ENCODE measurements around the gene FRK.

The FRK gene

DNA sequence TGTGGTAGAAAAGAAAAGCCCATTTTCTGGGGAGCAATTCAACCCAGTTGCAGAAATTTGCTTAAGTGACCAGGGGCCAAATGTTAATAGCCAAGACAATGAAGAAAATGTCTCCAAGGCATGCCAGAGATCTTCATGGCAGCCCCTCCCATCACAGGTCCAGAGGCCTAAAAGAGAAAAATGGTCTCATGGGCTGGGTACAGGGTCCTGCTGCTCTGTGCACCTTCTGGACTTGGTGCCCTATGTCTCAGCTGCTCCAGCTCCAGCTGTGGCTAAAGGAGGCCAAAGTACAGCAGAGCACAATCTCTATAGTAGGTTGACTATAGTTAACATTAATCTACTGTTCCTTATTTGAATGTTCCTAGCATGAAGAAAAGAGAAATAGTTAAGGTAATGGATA, 44.7 kb downstream of the FRK start:
- DNase-seq (ENCODE audit: insufficient read length) (no peak), FAIRE-seq (no peak)
- TF ChIP-seq TAF1 (IDR thresholded peaks at IDR 0.05; ENCODE audit: borderline replicate concordance, low read depth, low read length) (no peak), POLR2A (IDR thresholded peaks at IDR 0.05; ENCODE audit: low read depth, low read length) (no peak), POLR2AphosphoS5 (IDR thresholded peaks at IDR 0.05; ENCODE audit: low read depth, low read length) (no peak)

- FAIRE-seq = peak; percentile 9
- no peak for TF ChIP-seq POLR2A (IDR thresholded peaks at IDR 0.05; ENCODE audit: low read depth, low read length)
- no peak for TF ChIP-seq POLR2AphosphoS5 (IDR thresholded peaks at IDR 0.05; ENCODE audit: low read depth, low read length)
- no peak for TF ChIP-seq TAF1 (IDR thresholded peaks at IDR 0.05; ENCODE audit: borderline replicate concordance, low read depth, low read length)
- DNase-seq (ENCODE audit: insufficient read length) = no peak
Observed at GRCh38 chr6:116015561-116015960, 45.1 kb downstream of the FRK start.

GRCh38 chr6:116012951-116013350, 47.7 kb downstream of the FRK start:
- DNase-seq (ENCODE audit: insufficient read length) (no peak), FAIRE-seq (no peak)
- no peak for TF ChIP-seq POLR2A (IDR thresholded peaks at IDR 0.05; ENCODE audit: low read depth, low read length)
- no peak for TF ChIP-seq POLR2AphosphoS5 (IDR thresholded peaks at IDR 0.05; ENCODE audit: low read depth, low read length)
- TF ChIP-seq TAF1 (IDR thresholded peaks at IDR 0.05; ENCODE audit: borderline replicate concordance, low read depth, low read length) = no peak

DNA sequence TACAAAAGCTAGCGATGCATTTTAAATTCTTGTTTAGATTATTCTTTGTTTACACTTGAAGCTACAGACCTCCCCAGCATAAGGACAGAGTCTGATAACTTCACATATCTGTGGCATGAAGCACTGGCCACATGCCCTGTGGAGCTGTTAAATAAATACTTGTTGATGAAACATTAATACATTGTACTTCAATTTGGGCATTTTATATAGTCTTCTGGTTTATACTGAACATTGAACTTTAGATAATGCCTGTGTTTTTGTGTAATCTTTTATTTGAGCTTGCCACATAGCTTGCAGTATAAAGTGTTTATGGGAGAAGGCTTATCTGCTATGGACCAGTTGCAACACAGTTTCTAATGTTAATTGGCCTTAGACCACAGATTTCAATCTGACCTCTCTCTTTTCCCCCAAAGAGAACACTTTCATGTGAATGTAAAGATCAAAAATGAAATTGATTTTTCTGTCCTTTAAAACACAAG, 48.2 kb downstream of the FRK start:
- TF ChIP-seq TAF1 (IDR thresholded peaks at IDR 0.05; ENCODE audit: borderline replicate concordance, low read depth, low read length) = no peak
- no peak for TF ChIP-seq POLR2AphosphoS5 (IDR thresholded peaks at IDR 0.05; ENCODE audit: low read depth, low read length)
- TF ChIP-seq POLR2A (IDR thresholded peaks at IDR 0.05; ENCODE audit: low read depth, low read length) = no peak
- DNase-seq (ENCODE audit: insufficient read length) (no peak), FAIRE-seq (no peak)

GRCh38 chr6:116011520-116011919, 49.2 kb downstream of the FRK start:
- DNase-seq (ENCODE audit: insufficient read length) = no peak
- no peak for TF ChIP-seq POLR2A (IDR thresholded peaks at IDR 0.05; ENCODE audit: low read depth, low read length)
- peak; percentile 92 for FAIRE-seq

GRCh38 chr6:116010790-116011401, 49.8 kb downstream of the FRK start:
- DNase-seq (ENCODE audit: insufficient read length) (no peak), FAIRE-seq (peak; percentile 98)
- TF ChIP-seq TAF1 (IDR thresholded peaks at IDR 0.05; ENCODE audit: borderline replicate concordance, low read depth, low read length) (no peak), POLR2AphosphoS5 (IDR thresholded peaks at IDR 0.05; ENCODE audit: low read depth, low read length) (no peak), POLR2A (IDR thresholded peaks at IDR 0.05; ENCODE audit: low read depth, low read length) (no peak)

DNA sequence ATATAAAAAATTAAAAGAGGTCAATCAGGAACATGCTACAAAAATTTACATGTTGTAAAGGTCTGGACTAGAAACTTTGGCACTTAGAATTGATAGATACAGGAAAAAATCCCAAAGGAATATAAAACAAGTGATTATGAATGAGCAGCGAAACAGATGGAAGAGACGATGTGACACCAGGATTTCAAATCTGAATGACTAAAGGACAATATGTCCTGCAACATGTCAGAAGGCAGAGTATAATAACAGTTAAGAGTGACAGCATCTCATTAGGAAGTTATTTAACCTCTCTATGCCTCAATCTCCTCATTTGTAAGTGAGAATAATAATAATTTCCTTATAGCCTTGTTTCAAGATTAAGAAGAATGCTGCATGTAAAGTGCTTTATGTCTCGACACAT, 50.3 kb downstream of the FRK start:
- TF ChIP-seq TAF1 (IDR thresholded peaks at IDR 0.05; ENCODE audit: borderline replicate concordance, low read depth, low read length) (no peak), POLR2A (IDR thresholded peaks at IDR 0.05; ENCODE audit: low read depth, low read length) (no peak), POLR2AphosphoS5 (IDR thresholded peaks at IDR 0.05; ENCODE audit: low read depth, low read length) (no peak)
- FAIRE-seq = no peak

GRCh38 chr6:116008470-116009243, 52.0 kb downstream of the FRK start:
- no peak for TF ChIP-seq POLR2A (IDR thresholded peaks at IDR 0.05; ENCODE audit: low read depth, low read length)
- DNase-seq (ENCODE audit: insufficient read length) (no peak), FAIRE-seq (peak; percentile 96)

More for the DNA sequence above, 50.3 kb downstream of the FRK start:
- no peak for DNase-seq (ENCODE audit: insufficient read length)

DNA sequence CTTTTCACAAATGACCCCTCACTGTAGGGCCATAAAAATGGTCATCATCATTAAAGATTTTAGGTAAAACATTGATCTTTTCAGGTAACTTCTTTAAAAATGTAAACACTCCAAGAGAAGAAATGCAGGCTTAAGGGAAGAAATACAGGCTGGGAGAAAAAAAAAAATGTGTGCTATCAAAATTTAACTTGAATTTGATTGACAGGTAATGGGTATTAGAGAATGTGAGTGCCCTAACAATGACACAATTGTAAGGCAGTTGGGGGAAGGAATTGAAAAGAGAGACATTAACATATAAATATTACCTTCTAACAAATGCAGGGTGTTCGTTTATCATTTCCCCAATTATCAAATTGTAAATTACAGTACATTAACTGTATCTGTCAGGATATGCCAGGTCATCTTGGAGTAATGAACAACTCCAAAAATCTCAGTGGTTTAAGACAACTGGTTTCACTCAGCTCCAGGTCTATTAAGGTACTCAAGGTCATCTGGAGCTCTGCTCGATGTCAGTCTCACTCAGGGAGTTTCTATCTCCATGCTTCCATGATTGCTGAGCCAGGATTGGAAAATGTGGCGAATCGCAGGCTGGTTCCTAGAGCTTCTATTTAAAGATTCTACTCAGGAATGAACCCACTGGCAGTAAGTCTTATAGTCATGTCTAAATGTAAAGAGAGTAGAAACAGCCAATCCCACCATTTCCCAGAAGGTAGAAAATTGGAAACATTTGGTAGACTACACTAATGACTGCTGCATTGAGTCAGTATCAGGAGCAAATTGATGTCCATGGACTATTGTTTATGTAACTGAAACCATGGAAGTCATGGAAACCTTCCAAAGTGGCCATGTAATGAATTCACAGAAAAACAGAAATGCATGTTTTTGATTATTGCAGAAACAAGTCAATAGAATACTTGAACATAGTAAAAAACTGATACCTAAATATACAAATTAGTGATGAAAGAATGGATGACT, 55.6 kb downstream of the FRK start:
- no peak for FAIRE-seq
- DNase-seq (ENCODE audit: insufficient read length) = no peak
- TF ChIP-seq POLR2A (IDR thresholded peaks at IDR 0.05; ENCODE audit: low read depth, low read length) (no peak), POLR2AphosphoS5 (IDR thresholded peaks at IDR 0.05; ENCODE audit: low read depth, low read length) (no peak), TAF1 (IDR thresholded peaks at IDR 0.05; ENCODE audit: borderline replicate concordance, low read depth, low read length) (no peak)

- DNase-seq (ENCODE audit: insufficient read length) (no peak), FAIRE-seq (peak; percentile 74)
- TF ChIP-seq TAF1 (IDR thresholded peaks at IDR 0.05; ENCODE audit: borderline replicate concordance, low read depth, low read length) = no peak
- TF ChIP-seq POLR2AphosphoS5 (IDR thresholded peaks at IDR 0.05; ENCODE audit: low read depth, low read length) = no peak
- no peak for TF ChIP-seq POLR2A (IDR thresholded peaks at IDR 0.05; ENCODE audit: low read depth, low read length)
Observed at GRCh38 chr6:116003668-116004067, 57.0 kb downstream of the FRK start.

- no peak for TF ChIP-seq TAF1 (IDR thresholded peaks at IDR 0.05; ENCODE audit: borderline replicate concordance, low read depth, low read length)
- TF ChIP-seq POLR2A (IDR thresholded peaks at IDR 0.05; ENCODE audit: low read depth, low read length) = no peak
- TF ChIP-seq POLR2AphosphoS5 (IDR thresholded peaks at IDR 0.05; ENCODE audit: low read depth, low read length) = no peak
- FAIRE-seq (no peak), DNase-seq (ENCODE audit: insufficient read length) (no peak)
Observed at GRCh38 chr6:116002756-116003155, 57.9 kb downstream of the FRK start.

All from GM12892 (cell line).